Muscle layer of duodenum (tissue), 2 donors: ENCODE data around the gene FSTL4.
"Not testable (repeated sequence)": the region's sequence is repeated elsewhere in the genome, so short reads cannot be mapped to it uniquely, and the experiment has no call there.

Source experiments
- H3K27ac ChIP-seq: one replicate; pipeline ENCODE4 v1.7.0; 2013; ENCODE audit warnings: mild to moderate bottlenecking, low read length
- H3K27me3 ChIP-seq: one replicate; pipeline ENCODE4 v1.7.0; 2013; ENCODE audit warnings: low read depth, mild to moderate bottlenecking, control low read depth, low read length
- H3K36me3 ChIP-seq, 2 donors: one replicate each; pipeline ENCODE4 v1.7.0; 2013; ENCODE audit warnings: low read length in 2 of 2, control low read depth in 1 of 2, mild to moderate bottlenecking in 1 of 2; ENCODE audit not compliant: insufficient read depth in 2 of 2, control insufficient read depth in 1 of 2
- H3K4me1 ChIP-seq, 2 donors: one replicate each; pipeline ENCODE4 v1.7.0; 2013; ENCODE audit warnings: low read length in 2 of 2, mild to moderate bottlenecking in 2 of 2, control low read depth in 1 of 2, moderate library complexity in 1 of 2; ENCODE audit not compliant: insufficient read depth in 2 of 2, control insufficient read depth in 1 of 2
- H3K4me3 ChIP-seq, 2 donors: one replicate each; pipeline ENCODE4 v1.7.0; 2013; ENCODE audit warnings: low read length in 2 of 2, low read depth in 1 of 2, mild to moderate bottlenecking in 1 of 2
- H3K9me3 ChIP-seq, 2 donors: one replicate each; pipeline ENCODE4 v1.7.0; 2013; ENCODE audit warnings: low read length in 2 of 2, control low read depth in 1 of 2, mild to moderate bottlenecking in 1 of 2; ENCODE audit not compliant: control insufficient read depth in 1 of 2
- donor health status: healthy.

The FSTL4 gene

GRCh38 chr5:133544346-133544745 lies 68.0 kb downstream of the FSTL4 start:
- H3K4me3 ChIP-seq, result no peak overlapping the region
- no peaks in the 10 kb centered on the region for H3K9me3 ChIP-seq
- H3K27me3 ChIP-seq, result no peaks in the 10 kb centered on the region
- no peaks in the 10 kb centered on the region for H3K4me1 ChIP-seq
- no peak overlapping the region for H3K27ac ChIP-seq
- no peaks in the 10 kb centered on the region for H3K36me3 ChIP-seq

DNA sequence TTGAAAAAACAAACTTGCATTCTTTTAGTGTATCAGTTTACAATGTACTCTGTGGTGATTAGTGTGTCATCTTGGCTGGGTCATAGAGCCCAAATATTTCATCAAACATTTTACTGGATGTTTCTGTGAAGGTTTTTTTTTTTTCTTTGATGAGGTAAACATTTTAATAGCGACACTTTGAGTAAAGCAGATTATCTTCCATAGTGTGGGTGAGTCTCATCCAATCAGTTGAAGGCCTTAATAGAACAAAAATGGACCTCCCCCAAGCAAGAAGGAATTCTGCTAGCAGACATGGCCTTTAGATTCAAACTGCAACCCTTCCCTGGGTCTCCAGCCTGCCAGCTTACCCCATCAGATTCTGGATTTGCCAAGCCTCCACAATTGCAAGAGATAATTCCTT lies 72.5 kb downstream of the FSTL4 start:
- Histone ChIP-seq H3K27me3 (no peaks in the 10 kb centered on the region), H3K4me3 (no peak overlapping the region), H3K4me1 (no peaks in the 10 kb centered on the region), H3K9me3 (no peaks in the 10 kb centered on the region), H3K27ac (no peak overlapping the region), H3K36me3 (no peaks in the 10 kb centered on the region)

GRCh38 chr5:133538718-133539117 lies 73.6 kb downstream of the FSTL4 start:
- Histone ChIP-seq H3K4me1 (no peaks in the 10 kb centered on the region), H3K36me3 (no peaks in the 10 kb centered on the region), H3K4me3 (no peak overlapping the region), H3K27me3 (no peaks in the 10 kb centered on the region), H3K27ac (no peak overlapping the region), H3K9me3 (no peaks in the 10 kb centered on the region)

GRCh38 chr5:133535241-133535929 lies 77.0 kb downstream of the FSTL4 start:
- not testable (repeated sequence) for H3K27ac ChIP-seq, H3K9me3 ChIP-seq, H3K27me3 ChIP-seq, H3K4me1 ChIP-seq, H3K4me3 ChIP-seq, H3K36me3 ChIP-seq

GRCh38 chr5:133534566-133534965 lies 77.8 kb downstream of the FSTL4 start:
- Histone ChIP-seq H3K27ac (no peak overlapping the region), H3K4me1 (no peaks in the 10 kb centered on the region), H3K4me3 (no peak overlapping the region), H3K36me3 (no peaks in the 10 kb centered on the region), H3K9me3 (no peaks in the 10 kb centered on the region), H3K27me3 (no peaks in the 10 kb centered on the region)

- no peaks in the 10 kb centered on the region for H3K9me3 ChIP-seq
- no peak overlapping the region for H3K4me3 ChIP-seq
- H3K36me3 ChIP-seq, result no peaks in the 10 kb centered on the region
- no peaks in the 10 kb centered on the region for H3K27me3 ChIP-seq
- H3K4me1 ChIP-seq, result no peaks in the 10 kb centered on the region
- H3K27ac ChIP-seq, result no peak overlapping the region
Measured at GRCh38 chr5:133533541-133533940, 78.8 kb downstream of the FSTL4 start.

- no peak overlapping the region for H3K4me3 ChIP-seq
- H3K27ac ChIP-seq, result no peak overlapping the region
- no peaks in the 10 kb centered on the region for H3K4me1 ChIP-seq
- H3K36me3 ChIP-seq, result no peaks in the 10 kb centered on the region
- H3K9me3 ChIP-seq, result no peaks in the 10 kb centered on the region
- no peaks in the 10 kb centered on the region for H3K27me3 ChIP-seq
Measured at GRCh38 chr5:133531594-133531993, 80.7 kb downstream of the FSTL4 start.

GRCh38 chr5:133531178-133531577 lies 81.2 kb downstream of the FSTL4 start:
- Histone ChIP-seq H3K27ac (no peak overlapping the region), H3K36me3 (no peaks in the 10 kb centered on the region), H3K4me3 (no peak overlapping the region), H3K27me3 (no peaks in the 10 kb centered on the region), H3K9me3 (no peaks in the 10 kb centered on the region), H3K4me1 (no peaks in the 10 kb centered on the region)

GRCh38 chr5:133530270-133530669 lies 82.1 kb downstream of the FSTL4 start:
- H3K9me3 ChIP-seq, result no peaks in the 10 kb centered on the region
- no peaks in the 10 kb centered on the region for H3K27me3 ChIP-seq
- H3K27ac ChIP-seq, result no peak overlapping the region
- no peaks in the 10 kb centered on the region for H3K36me3 ChIP-seq
- H3K4me3 ChIP-seq, result no peak overlapping the region
- no peaks in the 10 kb centered on the region for H3K4me1 ChIP-seq

DNA sequence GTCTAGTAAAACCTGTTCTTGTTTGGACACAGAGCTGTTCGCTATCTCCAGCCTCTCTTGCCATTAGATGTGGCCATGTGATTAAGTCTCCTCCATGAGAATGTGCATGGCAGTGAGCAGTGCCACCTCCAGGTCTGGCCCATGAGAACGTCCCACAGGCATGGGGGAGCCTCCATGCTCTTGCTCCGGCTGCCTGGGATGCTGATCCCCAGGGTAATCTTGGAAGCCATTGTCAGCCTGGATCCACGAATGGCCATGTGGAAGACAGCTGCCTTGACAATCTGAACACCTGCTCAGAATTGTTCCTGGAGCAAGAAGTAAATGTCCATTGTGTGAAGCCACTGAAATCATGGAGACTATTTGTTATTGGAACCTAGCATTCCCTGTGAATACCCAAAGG lies 83.5 kb downstream of the FSTL4 start:
- Histone ChIP-seq H3K4me3 (no peak overlapping the region), H3K9me3 (no peaks in the 10 kb centered on the region), H3K27me3 (no peaks in the 10 kb centered on the region), H3K27ac (no peak overlapping the region), H3K36me3 (no peaks in the 10 kb centered on the region), H3K4me1 (no peaks in the 10 kb centered on the region)

DNA sequence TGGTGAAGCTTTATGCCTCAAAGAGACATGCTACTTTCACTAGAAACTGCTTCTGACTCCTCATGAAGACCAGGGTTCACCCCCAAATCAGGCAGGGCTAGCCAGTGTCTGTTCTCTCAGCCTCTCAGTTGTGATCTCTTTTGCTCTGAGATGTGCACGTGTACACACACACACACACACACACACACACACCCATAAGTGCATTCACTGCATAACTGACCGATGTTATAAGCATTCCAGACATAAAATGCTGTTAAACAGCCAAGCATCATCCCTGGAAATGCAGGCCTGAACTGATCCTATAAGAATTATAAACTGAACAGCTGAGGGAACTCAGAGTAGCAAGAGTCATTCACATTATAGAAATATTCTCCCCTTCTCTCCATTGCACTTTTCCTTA lies 85.0 kb downstream of the FSTL4 start:
- Histone ChIP-seq H3K4me3 (no peak overlapping the region), H3K27me3 (no peaks in the 10 kb centered on the region), H3K9me3 (no peaks in the 10 kb centered on the region), H3K36me3 (no peaks in the 10 kb centered on the region), H3K4me1 (no peaks in the 10 kb centered on the region), H3K27ac (no peak overlapping the region)

DNA sequence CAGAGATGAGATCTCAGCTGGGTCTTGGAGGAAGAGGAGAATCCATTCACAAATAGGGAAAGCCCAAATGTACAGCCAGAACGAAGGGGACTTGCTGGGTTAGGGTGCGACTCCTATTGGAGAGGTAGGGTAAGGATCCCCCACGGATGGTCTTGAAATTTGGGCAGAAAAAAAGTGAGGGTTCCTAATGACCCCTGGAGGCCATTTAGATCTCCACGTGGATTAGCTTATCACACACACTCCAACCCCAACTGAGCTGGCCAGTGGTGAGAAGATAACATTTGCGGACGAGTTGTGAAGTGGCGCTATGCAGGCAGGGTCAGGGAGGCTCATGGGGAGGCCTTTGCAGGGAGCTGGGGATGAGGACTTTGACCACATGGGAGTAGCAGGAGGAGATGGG lies 86.0 kb downstream of the FSTL4 start:
- H3K9me3 ChIP-seq, result no peaks in the 10 kb centered on the region
- H3K4me3 ChIP-seq, result no peak overlapping the region
- no peaks in the 10 kb centered on the region for H3K4me1 ChIP-seq
- H3K27ac ChIP-seq, result no peak overlapping the region
- H3K36me3 ChIP-seq, result no peaks in the 10 kb centered on the region
- H3K27me3 ChIP-seq, result no peaks in the 10 kb centered on the region
